ENCODE data around the gene CSNK1G1.

The CSNK1G1 gene

DNA sequence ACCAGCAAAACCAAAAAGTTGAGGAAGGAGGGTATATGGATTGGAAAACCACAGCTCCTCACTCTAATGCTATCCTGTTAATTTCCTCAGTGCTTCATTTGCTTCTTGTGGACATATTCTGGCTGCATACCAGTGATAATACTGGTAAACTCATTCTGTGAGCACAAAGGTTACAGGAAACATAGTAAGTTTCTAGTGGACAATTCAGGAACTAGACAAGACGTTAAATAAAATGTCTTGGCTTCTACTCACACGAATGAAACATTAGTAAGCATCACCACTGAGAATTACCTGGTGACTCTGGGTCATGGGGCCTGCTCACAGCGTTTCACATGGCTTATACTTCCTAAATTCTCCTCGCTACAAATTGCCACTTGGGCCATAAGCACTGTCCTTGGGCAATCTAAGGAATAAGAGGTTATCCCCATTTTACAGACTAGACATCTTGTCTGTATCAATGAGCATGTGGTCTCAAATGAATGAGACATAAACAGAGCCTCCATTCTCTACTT, 173.1 kb downstream of the CSNK1G1 start:
- DNase-seq = no peak

DNA sequence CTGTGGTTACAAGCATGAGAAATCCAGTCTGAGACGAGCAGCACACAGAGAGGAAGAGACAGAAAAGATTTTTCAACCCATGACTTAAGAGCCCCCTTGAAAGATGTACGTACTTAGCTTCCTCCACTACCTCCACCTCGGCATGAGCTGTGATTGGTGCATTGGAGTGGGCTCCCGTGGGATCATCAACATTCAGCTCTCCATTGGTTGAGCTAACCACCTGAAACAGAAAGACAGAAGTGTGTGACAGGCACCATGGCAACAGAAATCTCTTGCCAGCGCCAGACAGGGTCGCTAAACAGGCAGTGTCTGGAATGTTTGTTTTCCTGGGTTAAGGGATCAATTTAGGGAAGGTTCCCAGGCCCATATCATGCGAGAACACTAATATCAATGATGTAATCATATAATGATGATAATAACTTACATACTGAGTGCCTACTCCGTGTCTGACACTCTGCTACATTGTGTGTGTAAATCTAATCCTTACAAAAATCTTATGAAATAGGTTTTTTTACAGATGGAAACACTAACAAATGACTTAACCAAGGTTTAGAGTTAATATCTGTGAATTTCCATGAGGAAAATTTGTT, 175.6 kb downstream of the CSNK1G1 start:
- DNase-seq = no peak

DNA sequence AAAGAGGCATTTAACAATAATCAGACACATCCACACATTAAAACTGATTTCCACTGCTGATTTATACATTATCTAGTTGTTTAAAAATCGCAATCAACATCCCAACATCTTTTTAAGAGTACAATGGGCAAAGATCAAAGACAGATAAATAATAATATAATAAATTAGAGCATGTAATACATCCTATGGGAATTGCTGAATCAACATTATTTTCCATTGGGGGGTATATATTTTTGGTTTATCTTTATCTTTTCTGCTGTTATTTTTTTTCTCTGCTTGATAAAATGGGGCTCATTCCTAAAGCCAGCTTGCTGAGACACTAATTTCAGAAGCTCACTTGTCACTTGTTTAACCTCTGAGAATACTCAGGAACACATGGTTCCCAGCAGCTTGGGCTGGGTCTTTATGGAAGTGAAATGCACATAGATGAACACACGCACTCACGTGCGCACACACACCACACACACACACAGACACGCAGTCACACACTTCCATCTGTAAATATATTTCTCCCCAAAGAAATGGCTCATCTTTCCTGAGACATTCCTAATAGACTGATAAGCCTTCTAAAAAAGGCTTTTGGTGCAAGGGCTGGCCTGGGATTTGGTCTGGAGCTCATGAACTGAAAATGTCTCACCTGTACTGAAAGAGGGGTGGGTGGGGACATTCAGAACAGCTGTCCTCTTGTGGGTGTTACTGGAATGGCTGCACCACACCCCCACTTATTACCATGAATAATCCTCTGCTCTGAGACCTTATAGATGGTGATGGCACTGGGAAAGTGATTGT, 189.7 kb downstream of the CSNK1G1 start:
- DNase-seq = no peak

DNA sequence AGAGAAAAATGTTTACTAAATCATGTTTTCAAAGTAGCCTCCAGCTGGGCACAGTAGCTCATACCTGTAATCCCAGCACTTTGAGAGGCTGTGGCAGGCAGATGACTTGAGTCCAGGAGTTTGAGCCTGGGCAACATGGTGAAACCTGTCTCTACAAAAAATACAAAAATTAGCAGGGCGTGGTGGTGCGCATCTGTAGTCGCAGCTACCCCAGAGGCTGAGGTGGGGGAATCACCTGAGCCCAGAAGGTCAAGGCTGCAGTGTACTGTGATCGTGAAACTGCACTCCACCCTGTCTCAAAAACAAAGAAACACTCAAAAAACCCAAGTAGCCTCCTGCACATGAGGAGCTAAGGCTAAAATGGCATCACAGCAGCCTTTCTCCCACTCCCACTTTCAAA, 191.5 kb downstream of the CSNK1G1 start:
- DNase-seq = no peak

DNA sequence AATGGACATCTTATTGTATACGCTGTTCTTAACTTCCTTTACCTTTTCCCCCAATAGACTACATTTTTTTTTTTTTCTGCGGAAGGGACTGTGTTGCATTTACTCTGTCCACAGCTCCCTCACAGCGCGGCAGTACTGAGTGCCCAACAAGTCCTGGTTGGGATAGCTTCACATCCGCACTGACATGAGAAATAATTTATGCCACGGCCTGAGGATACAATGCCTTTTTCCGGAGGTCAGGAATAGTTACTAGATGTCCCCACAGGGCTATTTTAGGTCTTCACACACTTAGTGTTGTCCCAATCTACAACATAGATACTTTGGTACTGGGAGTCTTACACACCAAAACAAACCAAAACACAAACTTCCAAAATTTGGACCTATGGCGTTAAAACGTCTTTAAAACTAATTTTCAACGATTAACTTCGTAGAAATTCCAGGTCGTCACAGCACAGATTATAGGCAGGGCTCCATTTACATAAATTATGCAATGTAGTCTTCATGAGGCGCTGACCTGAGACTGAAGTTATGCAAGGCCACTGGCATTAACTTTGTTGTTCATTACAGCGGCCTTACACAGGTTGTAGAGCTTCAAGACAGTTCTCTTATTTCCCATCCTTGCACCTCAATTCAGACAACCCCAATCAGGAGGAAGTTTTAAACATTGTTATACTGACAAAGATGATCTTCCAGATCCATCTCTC, 192.2 kb downstream of the CSNK1G1 start:
- DNase-seq = peak; percentile 56

DNA sequence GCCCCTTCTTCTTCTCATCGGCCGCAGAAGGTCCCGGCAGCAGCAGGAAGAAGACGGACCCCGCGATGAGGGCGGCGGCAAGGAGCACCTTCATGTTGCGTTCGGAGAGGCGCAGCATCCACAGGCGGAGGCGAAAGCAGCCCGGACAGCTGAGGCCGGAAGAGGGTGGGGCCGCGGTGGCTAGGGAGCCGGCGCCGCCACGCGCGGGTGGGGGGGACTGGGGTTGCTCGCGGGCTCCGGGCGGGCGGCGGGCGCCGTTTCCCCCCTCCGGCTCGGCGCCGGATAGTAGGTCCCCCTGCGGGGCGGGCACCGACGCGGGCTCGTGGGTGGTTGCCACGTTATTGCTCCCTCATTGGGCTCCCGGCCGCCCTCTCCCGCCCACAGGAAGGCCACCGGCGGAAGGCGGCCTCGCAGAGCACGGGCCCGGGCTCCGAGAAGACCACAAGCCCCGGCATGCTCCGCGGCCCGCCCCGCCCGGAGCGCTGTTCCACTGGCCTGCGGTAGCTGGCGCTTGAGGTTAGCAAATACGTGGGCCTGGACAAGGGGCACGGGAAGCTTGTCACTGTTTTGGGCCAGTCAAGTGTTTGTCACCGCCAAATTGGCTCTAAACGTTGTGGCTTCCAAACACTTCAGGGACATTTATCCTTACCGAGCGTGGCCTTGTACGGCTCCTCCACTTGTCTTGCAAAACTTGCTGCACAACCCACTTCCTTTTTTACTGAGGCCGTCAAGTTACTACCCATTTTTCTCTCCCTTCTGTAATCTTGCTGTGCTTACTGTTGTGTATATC, 192.9 kb downstream of the CSNK1G1 start, which contains the start of gene PPIB:
PPIB (minus strand) TSS at position 154 of the 790 bp plus-strand sequence; CDS start at position 118, 36 bp downstream.
- peak; percentile 99 for DNase-seq

DNA sequence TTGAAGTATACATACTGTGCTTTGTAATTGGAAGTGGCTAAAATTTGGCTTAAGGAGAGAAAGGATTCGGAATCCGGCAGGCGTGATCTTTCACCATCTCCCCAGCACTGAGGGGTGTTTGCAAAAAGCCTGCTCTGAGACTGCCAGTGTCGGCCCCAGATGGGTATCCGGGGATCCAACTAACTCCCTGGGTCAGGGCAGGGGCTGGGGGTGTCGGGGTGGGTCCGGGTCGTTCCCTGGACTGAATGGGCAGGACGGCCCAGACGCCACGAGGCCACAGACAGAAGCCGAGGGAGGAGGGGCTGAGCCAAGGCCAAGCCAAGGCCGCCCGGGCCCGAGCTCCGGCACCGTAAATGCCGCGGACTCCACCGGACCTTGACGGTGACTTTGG, 193.5 kb downstream of the CSNK1G1 start:
- DNase-seq = no peak

DNA sequence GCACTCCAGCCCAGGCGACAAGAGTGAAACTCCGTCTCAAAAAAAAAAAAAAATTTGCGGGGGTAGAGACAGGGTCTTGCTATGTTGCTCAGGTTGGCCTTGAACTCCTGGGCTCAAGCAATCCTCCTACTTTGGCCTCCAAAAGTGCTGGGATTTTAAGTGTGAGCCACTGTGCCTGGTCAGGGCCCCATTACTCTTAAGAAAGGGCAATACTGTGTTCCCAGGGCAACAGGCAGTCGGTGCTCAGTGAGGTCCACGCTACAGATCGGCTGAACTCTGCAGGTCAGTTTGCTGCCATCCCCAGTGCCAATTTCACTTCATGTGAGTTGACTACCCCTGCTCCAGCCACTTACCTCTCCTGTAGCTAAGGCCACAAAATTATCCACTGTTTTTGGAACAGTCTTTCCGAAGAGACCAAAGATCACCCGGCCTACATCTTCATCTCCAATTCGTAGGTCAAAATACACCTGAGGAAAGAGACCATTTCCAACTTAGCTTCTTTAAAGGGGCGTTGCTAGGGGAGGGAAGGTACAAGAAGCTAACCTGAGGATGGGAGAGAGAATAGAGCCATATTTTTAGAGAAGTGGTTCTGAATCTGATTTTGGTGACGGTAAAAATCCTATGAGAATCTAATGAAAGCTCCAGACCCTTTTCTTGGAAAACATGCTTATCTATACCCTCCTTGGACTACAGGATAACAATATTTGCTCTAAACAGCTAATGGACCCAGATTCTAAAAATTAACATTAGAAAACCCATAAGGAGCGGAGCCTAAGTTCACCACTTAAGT, 194.1 kb downstream of the CSNK1G1 start:
- no peak for DNase-seq

DNA sequence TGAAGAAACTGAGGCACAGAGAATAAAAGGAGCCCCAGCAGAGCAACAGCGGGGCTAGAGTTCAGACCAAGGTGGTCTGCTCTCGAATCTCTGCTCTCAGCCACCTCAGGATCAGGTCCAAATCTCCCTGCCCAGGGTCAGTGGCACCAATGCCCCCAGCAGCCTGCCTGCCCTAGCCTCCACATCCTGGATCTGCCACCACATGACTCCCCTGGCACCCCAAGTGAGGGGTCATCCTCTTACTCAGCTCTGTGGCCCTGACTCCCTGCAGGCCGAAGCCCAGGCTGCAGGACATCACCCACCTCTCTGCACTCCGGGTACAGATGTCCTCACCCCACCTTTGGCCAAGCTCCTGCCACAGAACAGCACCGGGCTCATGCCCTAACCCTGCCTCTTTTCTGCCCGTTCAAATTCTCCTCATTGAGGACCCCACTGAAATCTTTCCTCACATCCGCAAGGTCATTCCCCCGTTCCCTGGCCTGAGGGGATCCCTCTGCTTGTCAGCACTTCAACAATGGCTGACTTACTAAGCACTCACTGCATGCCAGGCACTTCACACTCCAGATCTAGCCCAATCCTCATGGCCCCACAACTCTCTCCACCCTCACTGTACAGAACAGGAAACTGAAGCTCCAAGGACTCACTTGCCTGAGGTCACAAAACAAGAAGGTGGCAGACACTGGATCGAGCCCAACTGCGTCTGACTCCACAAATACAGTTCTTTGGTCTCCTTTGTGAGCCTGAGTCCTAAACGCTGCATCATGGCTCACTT, 197.4 kb downstream of the CSNK1G1 start:
- DNase-seq = no peak

DNA sequence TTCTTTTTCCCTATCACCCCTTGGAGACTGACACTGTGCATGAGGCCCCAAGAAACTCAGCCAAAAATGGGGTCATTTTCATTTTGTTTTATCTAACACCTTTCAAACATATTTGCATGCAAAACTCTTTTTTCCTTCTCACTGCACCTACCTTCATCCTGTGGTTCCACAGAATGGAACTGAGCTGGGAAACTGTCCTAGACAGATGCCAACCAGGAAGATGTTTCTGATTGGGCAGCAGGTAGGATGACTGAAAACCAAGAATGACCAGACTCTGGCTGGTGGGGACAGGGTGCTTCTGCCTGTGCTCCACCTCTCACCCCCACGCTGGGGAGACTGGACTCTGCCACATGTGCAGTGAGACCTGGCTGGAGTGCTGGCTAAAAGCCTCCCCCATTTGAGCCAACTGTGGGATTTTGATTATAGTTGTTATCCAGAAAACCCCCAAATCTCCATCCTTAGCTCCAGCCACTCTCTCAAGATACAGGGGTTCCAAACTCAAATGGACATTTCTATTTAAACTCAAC, 198.3 kb downstream of the CSNK1G1 start:
- no peak for DNase-seq

DNA sequence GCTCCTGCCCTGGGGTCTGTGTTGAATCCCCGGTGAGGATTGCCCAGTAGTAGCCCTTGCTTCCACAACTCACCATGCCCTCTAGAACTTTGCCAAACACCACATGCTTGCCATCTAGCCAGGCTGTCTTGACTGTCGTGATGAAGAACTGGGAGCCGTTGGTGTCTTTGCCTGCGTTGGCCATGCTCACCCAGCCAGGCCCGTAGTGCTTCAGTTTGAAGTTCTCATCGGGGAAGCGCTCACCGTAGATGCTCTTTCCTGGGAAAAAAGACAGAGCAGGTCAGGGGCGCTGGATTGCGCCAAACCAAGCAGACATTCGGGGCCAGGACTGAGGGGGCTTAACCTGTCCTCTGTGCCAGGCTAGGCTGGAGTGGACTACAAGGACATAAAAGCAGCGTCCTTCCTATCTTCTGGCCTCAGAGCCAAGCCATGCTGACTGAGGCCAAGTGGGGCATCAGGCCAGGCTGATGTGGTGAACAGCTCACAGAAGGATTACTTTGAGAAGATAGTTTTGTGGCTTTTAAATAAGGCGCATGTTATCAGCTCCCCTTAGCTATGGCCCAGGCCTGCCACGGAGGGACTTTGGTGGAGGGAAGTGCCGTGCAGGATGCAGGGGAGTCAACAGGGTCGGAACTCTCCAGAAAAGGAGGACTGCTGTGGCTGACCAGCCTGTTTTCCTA, 199.2 kb downstream of the CSNK1G1 start:
- DNase-seq = peak; percentile 55

DNA sequence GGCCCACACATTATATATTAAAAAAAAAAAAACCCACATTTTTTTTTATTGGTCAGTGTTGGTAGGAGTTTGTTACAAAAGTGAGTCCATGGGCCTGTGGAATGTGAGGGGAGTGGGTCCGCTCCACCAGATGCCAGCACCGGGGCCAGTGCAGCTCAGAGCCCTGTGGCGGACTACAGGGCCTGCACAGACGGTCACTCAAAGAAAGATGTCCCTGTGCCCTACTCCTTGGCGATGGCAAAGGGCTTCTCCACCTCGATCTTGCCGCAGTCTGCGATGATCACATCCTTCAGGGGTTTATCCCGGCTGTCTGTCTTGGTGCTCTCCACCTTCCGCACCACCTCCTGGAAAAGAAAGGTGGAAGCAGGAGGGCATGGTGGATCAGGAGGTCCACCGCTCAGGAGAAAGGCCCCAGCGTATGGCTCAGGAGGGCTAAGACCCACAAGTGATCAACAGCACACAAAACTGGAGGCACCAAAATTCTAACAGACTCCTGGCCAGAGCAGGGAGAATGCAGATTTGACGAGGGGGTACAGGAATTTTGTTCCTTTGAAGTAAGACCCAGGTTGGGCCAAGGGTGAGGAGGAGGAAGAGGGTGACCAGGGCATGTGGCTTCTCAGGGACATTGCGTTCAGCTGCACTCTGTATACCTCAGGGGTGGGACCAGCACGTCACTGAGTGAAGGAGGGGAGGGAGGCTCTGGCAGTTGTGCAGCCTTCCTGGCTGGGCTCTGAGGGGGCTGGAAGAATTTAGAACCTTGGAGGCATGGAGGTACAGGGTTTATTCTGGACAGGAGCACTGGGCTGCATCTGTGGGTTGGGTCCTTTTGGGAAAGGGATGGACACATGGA, 199.9 kb downstream of the CSNK1G1 start:
- no peak for DNase-seq

DNA sequence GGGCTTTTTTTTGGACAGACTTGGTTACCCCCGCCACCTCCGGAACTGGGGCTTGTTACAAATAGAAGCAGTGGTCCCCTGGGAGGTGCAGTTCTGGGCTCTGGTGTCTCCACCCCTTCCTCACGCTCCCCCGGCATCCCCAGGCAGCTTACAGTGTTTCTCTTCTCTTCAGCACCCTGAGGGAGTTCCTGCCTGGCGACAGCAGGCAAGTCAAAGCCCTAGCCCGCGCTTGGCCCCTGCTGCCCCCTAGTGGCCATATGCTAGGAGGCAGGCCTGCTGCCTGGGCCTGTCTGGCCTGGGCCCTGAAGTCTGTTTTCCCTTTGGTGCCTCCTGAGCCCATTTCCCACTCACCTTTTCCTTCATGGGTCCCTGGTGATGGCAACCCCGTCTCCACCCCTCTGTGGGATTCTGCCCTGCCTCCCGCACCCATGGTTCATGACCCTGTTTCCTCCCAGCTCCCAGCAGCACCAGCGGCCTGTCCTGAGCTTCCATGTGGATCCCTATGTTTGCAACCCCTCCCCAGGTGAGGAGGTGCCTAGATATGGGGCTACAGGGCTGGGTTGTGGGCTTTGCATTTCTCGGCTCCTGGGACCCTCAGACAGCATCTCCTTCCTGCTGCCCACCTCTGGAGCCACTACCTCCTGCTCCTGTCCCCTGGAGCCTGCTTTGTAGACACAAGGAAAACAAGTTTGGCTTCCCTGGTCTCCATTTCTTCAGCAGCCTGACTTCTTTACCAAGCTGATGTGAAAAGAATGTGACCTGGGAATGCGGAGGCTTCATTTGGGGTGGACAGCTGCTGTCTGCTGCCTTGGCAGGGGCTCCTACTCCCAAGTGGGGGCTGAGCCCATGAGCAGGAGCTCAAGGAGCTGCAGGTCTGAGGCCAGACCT, 202.2 kb downstream of the CSNK1G1 start:
- peak; percentile 95 for DNase-seq

DNA sequence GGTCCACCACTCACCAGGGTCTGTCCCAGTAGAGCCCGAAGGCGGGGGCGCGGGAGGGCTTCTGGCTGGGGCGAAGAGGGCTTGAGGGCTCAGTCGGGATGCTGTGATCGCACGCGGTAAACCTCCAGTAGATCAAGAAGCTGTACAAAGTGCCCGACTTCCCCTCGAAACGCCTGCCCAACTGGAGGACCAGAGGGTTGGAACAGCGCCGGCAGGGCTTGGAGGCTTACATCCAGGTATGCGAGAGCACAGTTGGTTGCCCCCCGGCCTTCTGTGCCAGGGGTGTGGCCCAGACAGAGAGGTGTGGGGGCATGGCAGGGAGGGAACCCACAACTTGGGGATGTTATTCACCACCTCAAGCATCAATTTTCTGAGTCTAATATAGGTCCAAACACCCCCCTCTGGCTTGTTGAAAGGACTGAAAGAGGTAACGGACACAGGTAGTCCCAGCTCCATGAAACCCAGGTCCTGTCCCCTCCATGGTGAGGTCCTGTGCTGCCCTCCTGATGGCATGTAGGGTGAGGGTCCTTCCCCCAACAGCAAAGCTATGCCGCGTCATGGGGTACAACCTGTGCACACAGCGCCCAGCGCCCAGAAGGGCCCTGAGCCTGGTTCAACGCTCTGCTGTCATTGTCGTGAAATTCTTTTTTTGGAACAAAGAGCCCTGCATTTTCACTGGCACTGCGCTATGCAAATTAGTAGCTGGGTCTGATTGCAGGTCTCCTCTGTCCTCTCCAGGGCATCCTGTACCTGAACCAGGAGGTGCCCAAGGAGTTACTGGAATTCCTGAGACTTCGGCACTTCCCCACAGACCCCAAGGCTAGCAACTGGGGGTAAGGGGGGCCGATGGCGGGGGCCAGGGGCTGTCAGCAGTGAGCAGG, 203.2 kb downstream of the CSNK1G1 start:
- DNase-seq = peak; percentile 60

DNA sequence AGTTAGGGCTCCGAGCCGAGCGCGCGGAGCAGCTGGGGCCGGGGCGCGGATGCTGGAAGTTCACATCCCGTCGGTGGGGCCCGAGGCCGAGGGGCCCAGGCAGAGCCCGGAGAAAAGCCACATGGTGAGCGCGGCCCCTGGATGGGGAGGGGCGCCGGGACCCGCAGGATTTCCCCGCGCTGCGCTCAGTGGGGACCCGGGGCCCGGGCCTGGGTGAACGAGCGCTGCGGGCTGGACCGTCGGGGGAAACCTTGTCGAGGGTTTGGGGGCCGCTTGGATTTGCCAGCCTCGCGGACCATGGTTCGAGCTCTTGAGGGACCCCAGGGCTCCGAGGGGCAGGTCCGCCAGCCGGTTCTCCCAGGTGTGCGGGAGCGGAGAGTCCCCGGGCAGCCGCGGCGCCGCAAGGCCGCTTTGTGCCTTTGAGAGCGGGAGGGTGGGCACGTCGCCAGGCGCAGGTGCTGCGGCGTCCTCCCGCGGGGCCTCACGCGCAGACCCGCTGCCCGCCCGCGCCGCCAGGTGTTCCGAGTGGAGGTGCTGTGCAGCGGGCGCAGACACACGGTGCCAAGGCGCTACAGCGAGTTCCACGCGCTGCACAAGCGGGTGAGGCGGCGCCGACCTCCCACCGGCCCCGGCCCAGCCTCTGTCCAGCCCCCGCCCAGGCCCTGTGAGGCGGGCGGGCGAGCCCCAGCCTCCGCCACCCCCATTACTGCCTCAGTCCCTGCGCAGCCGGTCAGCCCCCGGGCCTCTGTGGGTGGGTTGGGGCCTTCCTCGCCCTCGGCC, 204.1 kb downstream of the CSNK1G1 start, which contains the start of gene SNX22:
SNX22 (plus strand) TSS at position 5 of the 780 bp plus-strand sequence; CDS start at position 50, 45 bp downstream.
- peak; percentile 39 for DNase-seq

DNA sequence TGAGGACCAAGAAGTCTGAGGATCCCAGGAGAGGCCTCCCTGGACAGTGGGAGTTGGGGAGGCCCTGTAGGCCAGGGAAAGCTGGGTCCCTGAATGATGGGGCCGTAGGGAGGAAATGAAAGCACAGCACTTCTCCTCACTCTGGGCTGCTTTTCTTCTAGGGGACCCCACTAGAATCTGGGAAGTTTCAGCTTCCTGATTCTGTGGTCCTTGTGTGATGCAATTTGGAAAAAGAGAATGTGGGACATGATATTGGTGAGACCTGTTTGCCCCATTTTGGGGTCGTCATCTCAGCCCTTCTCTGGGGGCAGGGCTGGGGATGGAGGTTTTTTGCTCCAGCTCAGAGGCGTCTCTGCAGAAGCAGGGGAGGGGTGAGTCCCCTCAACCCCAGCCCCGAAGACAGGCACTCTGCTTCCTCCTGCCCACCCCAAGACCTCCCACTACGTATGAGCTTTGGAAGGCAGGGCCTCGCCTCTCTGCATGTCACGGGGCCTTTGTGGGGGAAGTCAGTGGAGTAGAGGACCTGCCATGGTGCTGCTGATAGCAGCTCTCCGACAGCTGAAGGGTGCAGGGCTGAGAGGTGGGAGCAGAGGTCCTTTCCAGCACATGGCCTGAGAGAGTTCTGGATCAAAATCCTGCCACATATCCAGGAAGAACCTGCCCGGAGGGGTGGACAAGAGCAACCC, 205.9 kb downstream of the CSNK1G1 start:
- peak; percentile 78 for DNase-seq

All from hematopoietic multipotent progenitor cell treated with erythropoietin and hydrocortisone succinate and interleukin-3 and kit ligand, for 4 days (in vitro differentiated cells).